ENCODE results near the gene EBPL. TPM values are rescaled to one million over a fixed set of nuclear protein-coding genes. Genes with fewer than 3 reads are reported as not detected.
"Not testable (repeated sequence)": the region's sequence is repeated elsewhere in the genome, so short reads cannot be mapped to it uniquely, and the experiment has no call there.

Gene EBPL
- 10 to 100 TPM; 49.8 to 61.6 (median 54.5) TPM for polyA plus RNA-seq (ENCODE audit: insufficient read length in 3 of 3)

- DNase-seq (ENCODE audit: low read depth in 3 of 3, low spot score in 2 of 3): peak; percentile 77 to 84 (median 81)
These were observed at the start of gene EBPL for GRCh38 chr13:49690995-49691784. TSS of gene EBPL (minus strand) at chr13:49691486. CDS start at chr13:49691424, 62 bp downstream.

GRCh38 chr13:49740870-49741269 lies 49.6 kb upstream of the EBPL start:
- DNase-seq (ENCODE audit: low read depth in 3 of 3, low spot score in 2 of 3): no peak

GRCh38 chr13:49739498-49740187 lies 48.4 kb upstream of the EBPL start:
- DNase-seq (ENCODE audit: low read depth in 3 of 3, low spot score in 2 of 3): no peak

DNA sequence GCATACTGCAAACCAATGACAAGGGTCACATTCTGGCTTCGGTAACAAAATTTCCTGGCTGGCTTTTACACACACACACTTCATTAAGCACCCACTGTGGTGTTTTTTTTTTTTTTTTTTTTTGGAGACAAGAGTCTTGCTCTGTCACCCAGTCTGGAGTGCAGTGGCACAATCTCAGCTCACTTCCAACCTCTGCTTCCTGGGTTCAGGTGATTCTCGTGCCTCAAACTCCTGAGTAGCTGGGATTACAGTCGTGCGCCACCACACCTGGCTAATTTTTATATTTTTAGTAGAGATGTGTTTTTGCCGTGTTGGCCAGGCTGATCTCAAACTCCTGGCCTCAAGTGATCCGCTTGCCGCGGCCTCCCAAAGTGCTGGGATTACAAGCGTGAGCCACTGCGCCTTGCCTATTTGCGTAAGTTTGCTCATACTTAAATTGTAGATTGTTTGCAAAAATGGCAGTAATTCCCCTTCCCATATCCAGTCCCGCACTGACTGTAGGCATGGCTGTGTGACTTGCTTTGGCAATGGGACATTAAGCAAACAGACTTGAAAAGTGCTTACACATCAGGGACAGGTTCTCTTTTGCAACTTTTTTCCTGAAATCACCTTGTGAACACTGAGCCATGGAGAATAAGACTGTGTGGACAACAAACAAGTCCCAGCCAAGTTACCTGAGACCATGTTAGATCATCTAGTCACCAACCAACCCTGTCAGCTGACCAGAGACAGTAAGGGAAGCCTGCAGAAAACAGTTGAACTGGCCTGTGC lies 42.1 kb upstream of the EBPL start:
- no peak for DNase-seq (ENCODE audit: low read depth in 3 of 3, low spot score in 2 of 3)

- DNase-seq (ENCODE audit: low read depth in 3 of 3, low spot score in 2 of 3): no peak
These were observed 40.5 kb upstream of the EBPL start for GRCh38 chr13:49731766-49732165.

DNA sequence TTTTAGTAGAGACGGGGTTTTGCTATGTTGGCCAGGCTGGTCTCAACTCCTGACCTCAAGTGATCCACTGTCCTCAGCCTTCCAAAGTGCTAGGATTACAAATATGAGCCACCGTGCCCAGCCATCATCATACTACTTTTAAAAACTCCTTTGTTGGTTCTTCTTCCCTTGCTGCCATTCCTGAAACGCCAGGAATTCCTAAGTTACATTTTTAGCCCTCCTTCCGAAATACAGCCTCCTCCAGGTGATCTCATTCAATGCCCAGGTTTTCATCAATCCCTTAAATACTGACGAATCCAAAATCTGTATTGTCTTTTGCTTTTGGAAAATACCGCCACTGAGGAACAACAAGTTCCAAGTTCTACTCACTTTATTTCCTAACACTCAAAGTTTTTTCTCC lies 25.3 kb upstream of the EBPL start:
- DNase-seq (ENCODE audit: low read depth in 3 of 3, low spot score in 2 of 3): no peak

DNA sequence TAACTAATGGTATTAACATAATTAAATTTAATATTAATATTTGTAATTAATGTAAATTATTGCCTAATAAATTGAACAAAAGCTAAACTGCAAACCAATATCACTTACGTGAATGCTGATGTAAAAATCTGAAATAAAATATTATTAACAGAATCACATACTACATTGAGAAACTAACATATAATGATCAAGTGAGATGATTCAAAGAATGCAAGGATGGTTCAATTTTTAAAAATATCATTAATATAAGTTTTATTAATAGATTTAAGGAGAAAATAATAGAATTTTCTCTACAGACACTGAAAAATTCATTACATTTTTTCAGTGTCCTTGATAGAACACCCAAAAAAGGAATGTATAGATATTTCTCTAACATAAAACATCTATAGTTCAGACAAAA lies 23.5 kb upstream of the EBPL start:
- DNase-seq (ENCODE audit: low read depth in 3 of 3, low spot score in 2 of 3): no peak

- DNase-seq (ENCODE audit: low read depth in 3 of 3, low spot score in 2 of 3): no peak
These were observed 20.1 kb upstream of the EBPL start for GRCh38 chr13:49711218-49711863.

GRCh38 chr13:49704264-49704663 lies 13.0 kb upstream of the EBPL start:
- not testable (repeated sequence) for DNase-seq (ENCODE audit: low read depth in 3 of 3, low spot score in 2 of 3)

DNA sequence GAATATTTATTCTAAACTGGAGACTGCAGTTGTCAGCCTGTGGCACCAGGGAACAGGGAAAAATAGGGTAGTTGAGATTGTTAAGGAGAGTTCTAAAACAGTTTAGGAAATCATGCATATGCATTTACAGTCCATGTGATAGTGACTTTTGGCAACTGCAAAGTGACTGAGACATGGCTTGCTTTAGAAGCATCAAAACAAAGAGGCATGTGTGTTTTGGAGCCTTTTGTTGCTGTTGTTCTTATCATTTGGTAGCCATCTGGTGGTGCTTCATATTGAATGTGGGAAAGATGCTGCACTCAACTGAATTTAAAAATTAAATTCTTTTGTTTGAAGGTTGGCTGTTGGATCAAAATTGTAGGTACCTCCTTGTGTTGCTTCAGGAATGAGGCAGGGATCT lies 10.2 kb upstream of the EBPL start:
- no peak for DNase-seq (ENCODE audit: low read depth in 3 of 3, low spot score in 2 of 3)

GRCh38 chr13:49697468-49697867 lies 6.2 kb upstream of the EBPL start:
- no peak for DNase-seq (ENCODE audit: low read depth in 3 of 3, low spot score in 2 of 3)

- no peak for DNase-seq (ENCODE audit: low read depth in 3 of 3, low spot score in 2 of 3)
These were observed 3.2 kb upstream of the EBPL start for GRCh38 chr13:49694446-49694845.

GRCh38 chr13:49693877-49694276 lies 2.6 kb upstream of the EBPL start:
- DNase-seq (ENCODE audit: low read depth in 3 of 3, low spot score in 2 of 3): no peak

GRCh38 chr13:49693191-49693733 lies 2.0 kb upstream of the EBPL start:
- DNase-seq (ENCODE audit: low read depth in 3 of 3, low spot score in 2 of 3): no peak

- DNase-seq (ENCODE audit: low read depth in 3 of 3, low spot score in 2 of 3): no peak
These were observed 922 bp downstream of the EBPL start for GRCh38 chr13:49690133-49690994.

GRCh38 chr13:49683489-49683888 lies 7.8 kb downstream of the EBPL start:
- no peak for DNase-seq (ENCODE audit: low read depth in 3 of 3, low spot score in 2 of 3)

GRCh38 chr13:49681842-49682435 lies 9.3 kb downstream of the EBPL start:
- no peak for DNase-seq (ENCODE audit: low read depth in 3 of 3, low spot score in 2 of 3)

- DNase-seq (ENCODE audit: low read depth in 3 of 3, low spot score in 2 of 3): no peak
These were observed 12.0 kb downstream of the EBPL start for GRCh38 chr13:49679246-49679645.

GRCh38 chr13:49678191-49678914 lies 12.9 kb downstream of the EBPL start:
- no peak for DNase-seq (ENCODE audit: low read depth in 3 of 3, low spot score in 2 of 3)

Data from right renal cortex interstitium (tissue), 3 donors.